ENCODE data around the gene SPAG16.
"Not testable (repeated sequence)": the region's sequence is repeated elsewhere in the genome, so short reads cannot be mapped to it uniquely, and the experiment has no call there.

Gene SPAG16

GRCh38 chr2:213678437-213679218 lies 394.4 kb downstream of the SPAG16 start:
- Mint-ChIP-seq H3K9me3 (peaks cover 6% of the 10 kb centered on the region), H3K27me3 (ENCODE audit: low read depth) (no peaks in the 10 kb centered on the region), H3K36me3 (ENCODE audit: low read depth) (no peaks in the 10 kb centered on the region), H3K4me1 (no peaks in the 10 kb centered on the region), H3K4me3 (no peak overlapping the region), H3K27ac (no peak overlapping the region)
- TF ChIP-seq, protein P1, sequence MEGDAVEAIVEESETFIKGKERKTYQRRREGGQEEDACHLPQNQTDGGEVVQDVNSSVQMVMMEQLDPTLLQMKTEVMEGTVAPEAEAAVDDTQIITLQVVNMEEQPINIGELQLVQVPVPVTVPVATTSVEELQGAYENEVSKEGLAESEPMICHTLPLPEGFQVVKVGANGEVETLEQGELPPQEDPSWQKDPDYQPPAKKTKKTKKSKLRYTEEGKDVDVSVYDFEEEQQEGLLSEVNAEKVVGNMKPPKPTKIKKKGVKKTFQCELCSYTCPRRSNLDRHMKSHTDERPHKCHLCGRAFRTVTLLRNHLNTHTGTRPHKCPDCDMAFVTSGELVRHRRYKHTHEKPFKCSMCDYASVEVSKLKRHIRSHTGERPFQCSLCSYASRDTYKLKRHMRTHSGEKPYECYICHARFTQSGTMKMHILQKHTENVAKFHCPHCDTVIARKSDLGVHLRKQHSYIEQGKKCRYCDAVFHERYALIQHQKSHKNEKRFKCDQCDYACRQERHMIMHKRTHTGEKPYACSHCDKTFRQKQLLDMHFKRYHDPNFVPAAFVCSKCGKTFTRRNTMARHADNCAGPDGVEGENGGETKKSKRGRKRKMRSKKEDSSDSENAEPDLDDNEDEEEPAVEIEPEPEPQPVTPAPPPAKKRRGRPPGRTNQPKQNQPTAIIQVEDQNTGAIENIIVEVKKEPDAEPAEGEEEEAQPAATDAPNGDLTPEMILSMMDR (IDR thresholded peaks at IDR 0.05; ENCODE audit: unreplicated experiment in 3 of 3): no peak

- Mint-ChIP-seq H3K36me3 (ENCODE audit: low read depth) (no peaks in the 10 kb centered on the region), H3K4me3 (no peak overlapping the region)
Observed at GRCh38 chr2:213679894-213680293, 395.6 kb downstream of the SPAG16 start.

DNA sequence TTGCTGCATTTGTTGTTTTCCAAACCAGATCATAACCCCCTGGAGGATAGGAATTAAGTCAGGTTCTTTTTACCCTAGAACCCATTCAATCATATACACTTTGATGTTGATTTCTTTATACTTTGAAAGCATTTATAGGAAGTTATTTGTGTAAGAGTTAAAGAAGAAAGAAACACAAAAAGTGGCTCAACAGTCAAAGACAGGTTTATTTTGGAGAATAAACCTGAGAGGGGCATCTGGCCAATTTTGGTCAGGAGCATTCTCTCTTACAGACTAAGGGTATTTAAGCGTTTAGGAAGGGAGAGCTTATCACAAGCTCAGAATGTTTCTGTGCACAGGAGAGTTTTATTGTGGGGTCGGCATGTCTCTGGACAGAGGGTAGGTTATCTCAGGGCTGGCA lies 398.0 kb downstream of the SPAG16 start:
- Mint-ChIP-seq H3K9me3 (peaks cover 6% of the 10 kb centered on the region), H3K4me3 (no peak overlapping the region), H3K27ac (no peak overlapping the region), H3K36me3 (ENCODE audit: low read depth) (no peaks in the 10 kb centered on the region), H3K4me1 (no peaks in the 10 kb centered on the region), H3K27me3 (ENCODE audit: low read depth) (no peaks in the 10 kb centered on the region)
- TF ChIP-seq, protein P1 (IDR thresholded peaks at IDR 0.05; ENCODE audit: unreplicated experiment in 3 of 3): no peak

More at GRCh38 chr2:213679894-213680293, 395.6 kb downstream of the SPAG16 start:
- Mint-ChIP-seq H3K4me1 (no peaks in the 10 kb centered on the region), H3K27ac (no peak overlapping the region), H3K27me3 (ENCODE audit: low read depth) (no peaks in the 10 kb centered on the region), H3K9me3 (peaks cover 6% of the 10 kb centered on the region)
- TF ChIP-seq, protein P1 (IDR thresholded peaks at IDR 0.05; ENCODE audit: unreplicated experiment in 3 of 3): no peak

GRCh38 chr2:213688133-213688532 lies 403.9 kb downstream of the SPAG16 start:
- TF ChIP-seq, protein P1 (IDR thresholded peaks at IDR 0.05; ENCODE audit: unreplicated experiment in 3 of 3): no peak
- H3K9me3 Mint-ChIP-seq: no peaks in the 10 kb centered on the region
- H3K27me3 Mint-ChIP-seq (ENCODE audit: low read depth): no peaks in the 10 kb centered on the region
- H3K4me3 Mint-ChIP-seq: no peak overlapping the region
- H3K4me1 Mint-ChIP-seq: no peaks in the 10 kb centered on the region
- no peak overlapping the region for H3K27ac Mint-ChIP-seq
- no peaks in the 10 kb centered on the region for H3K36me3 Mint-ChIP-seq (ENCODE audit: low read depth)

- H3K4me3 Mint-ChIP-seq; H3K27ac Mint-ChIP-seq; H3K9me3 Mint-ChIP-seq; H3K27me3 Mint-ChIP-seq (ENCODE audit: low read depth); H3K4me1 Mint-ChIP-seq; H3K36me3 Mint-ChIP-seq (ENCODE audit: low read depth): not testable (repeated sequence)
Observed at GRCh38 chr2:213688825-213689224, 404.6 kb downstream of the SPAG16 start.

- Mint-ChIP-seq H3K4me3 (no peak overlapping the region), H3K36me3 (ENCODE audit: low read depth) (no peaks in the 10 kb centered on the region), H3K27ac (no peak overlapping the region), H3K27me3 (ENCODE audit: low read depth) (no peaks in the 10 kb centered on the region), H3K9me3 (no peaks in the 10 kb centered on the region), H3K4me1 (no peaks in the 10 kb centered on the region)
- TF ChIP-seq, protein P1 (IDR thresholded peaks at IDR 0.05; ENCODE audit: unreplicated experiment in 3 of 3): no peak
Observed at GRCh38 chr2:213689585-213689984, 405.3 kb downstream of the SPAG16 start.
